Neuronal stem cell (in vitro differentiated cells): ENCODE measurements around the gene SPNS2.
A peak's percentile ranks its signal among the peaks of the same experiment; 100 is the strongest.

Experiments used
- DNase-seq: peaks from one replicate; pipeline ENCODE4 v3.0.0-alpha.2; 2013; ENCODE audit warnings: low spot score
- H2AFZ ChIP-seq: one replicate; pipeline ENCODE4 v1.6.1; 2013; ENCODE audit warnings: mild to moderate bottlenecking, low read length, inconsistent platforms
- H2AK5ac ChIP-seq: 2 replicates; pipeline ENCODE4 v1.6.1; 2013; ENCODE audit warnings: low read depth, mild to moderate bottlenecking, inconsistent platforms, low read length, moderate library complexity, mixed read lengths
- H2BK120ac ChIP-seq: 2 replicates; pipeline ENCODE4 v1.6.1; 2013; ENCODE audit warnings: low read depth, mild to moderate bottlenecking, inconsistent platforms, low read length, moderate library complexity, mixed read lengths
- H2BK12ac ChIP-seq: one replicate; pipeline ENCODE4 v1.6.1; 2013; ENCODE audit warnings: low read length, inconsistent platforms
- H2BK15ac ChIP-seq: 2 replicates; pipeline ENCODE4 v1.6.1; 2013; ENCODE audit warnings: mild to moderate bottlenecking, low read length, inconsistent platforms, mixed read lengths
- H2BK5ac ChIP-seq: one replicate; pipeline ENCODE4 v1.6.1; 2013; ENCODE audit warnings: inconsistent platforms, mild to moderate bottlenecking, low read length, moderate library complexity
- H3K14ac ChIP-seq: one replicate; pipeline ENCODE4 v1.6.1; 2013; ENCODE audit warnings: low read length, inconsistent platforms
- H3K18ac ChIP-seq: 2 replicates; pipeline ENCODE4 v1.6.1; 2013; ENCODE audit warnings: low read length, inconsistent platforms
- H3K23ac ChIP-seq: 2 replicates; pipeline ENCODE4 v1.6.1; 2013; ENCODE audit warnings: low read depth, mild to moderate bottlenecking, mixed read lengths, low read length, inconsistent platforms; ENCODE audit not compliant: poor library complexity
- H3K27ac ChIP-seq: replicated peaks from 3 replicates; pipeline ENCODE4 v1.5.1; 2013; ENCODE audit warnings: low read length, inconsistent platforms
- H3K27me3 ChIP-seq, 3 experiments: 2 replicates each; pipeline ENCODE4 v1.6.1; 2013; ENCODE audit warnings: low read length in 3 of 3, mild to moderate bottlenecking in 2 of 3, inconsistent platforms in 1 of 3, low read depth in 1 of 3, mixed read lengths in 1 of 3, moderate library complexity in 1 of 3; ENCODE audit not compliant: control insufficient read depth in 3 of 3, insufficient read depth in 3 of 3
- H3K36me3 ChIP-seq, 2 donors: replicated peaks in 1 of 2; 2 replicates each; pipeline ENCODE4 v1.6.1; 2013; ENCODE audit warnings: low read length in 2 of 2; ENCODE audit not compliant: control insufficient read depth in 2 of 2, insufficient read depth in 2 of 2
- H3K4ac ChIP-seq: 2 replicates; pipeline ENCODE4 v1.6.1; 2013; ENCODE audit warnings: inconsistent platforms, mild to moderate bottlenecking, low read length, moderate library complexity
- H3K4me1 ChIP-seq, 2 donors: 1 replicate in 1 of 2; 2 replicates in 1 of 2; pipeline ENCODE4 v1.6.1; 2013; ENCODE audit warnings: low read length in 2 of 2, low read depth in 1 of 2; ENCODE audit not compliant: control insufficient read depth in 2 of 2, insufficient read depth in 1 of 2
- H3K4me2 ChIP-seq: one replicate; pipeline ENCODE4 v1.6.1; 2013; ENCODE audit warnings: mild to moderate bottlenecking, low read length, inconsistent platforms; ENCODE audit not compliant: insufficient read depth, poor library complexity, severe bottlenecking
- H3K4me3 ChIP-seq, 2 donors: 2 replicates each; pipeline ENCODE4 v1.5.1; 2013; ENCODE audit warnings: low read length in 2 of 2, mild to moderate bottlenecking in 2 of 2, inconsistent platforms in 1 of 2, moderate library complexity in 1 of 2
- H3K79me1 ChIP-seq: one replicate; pipeline ENCODE4 v1.6.1; 2013; ENCODE audit warnings: low read depth, mild to moderate bottlenecking, inconsistent platforms, low read length, moderate library complexity
- H3K9ac ChIP-seq: one replicate; pipeline ENCODE4 v1.6.1; 2013; ENCODE audit warnings: mild to moderate bottlenecking, low read depth, low read length, inconsistent platforms; ENCODE audit not compliant: poor library complexity
- H3K9me3 ChIP-seq, 2 donors: replicated peaks in 1 of 2; 2 replicates each; pipeline versions ENCODE3 to v1.6.1; 2013; ENCODE audit warnings: low read length in 2 of 2, mild to moderate bottlenecking in 2 of 2, inconsistent platforms in 1 of 2, low read depth in 1 of 2, mixed read lengths in 1 of 2, moderate library complexity in 1 of 2; ENCODE audit not compliant: control insufficient read depth in 2 of 2, insufficient read depth in 1 of 2
- H4K8ac ChIP-seq: one replicate; pipeline ENCODE4 v1.6.1; 2013; ENCODE audit warnings: low read depth, mild to moderate bottlenecking, inconsistent platforms, low read length, moderate library complexity
- H4K91ac ChIP-seq: one replicate; pipeline ENCODE4 v1.6.1; 2013; ENCODE audit warnings: low read length, low read depth, mild to moderate bottlenecking, inconsistent platforms; ENCODE audit not compliant: poor library complexity
- WGBS, 2 donors: extraction: QIAGEN DNeasy Blood & Tissue Kit; methylation state at CpG; one replicate each; pipeline ENCODE4 v1.1.7; 2013; ENCODE audit warnings: missing lambda C conversion rate in 2 of 2, mixed read lengths in 1 of 2; ENCODE audit not compliant: insufficient read length in 2 of 2, insufficient replicate concordance in 1 of 2; ENCODE audit errors: extremely low coverage in 2 of 2; 5-methylcytosine and 5-hydroxymethylcytosine counted together

SPNS2 gene

GRCh38 chr17:4529533-4530152 lies 31.0 kb downstream of the SPNS2 start:
- no peak overlapping the region for H2BK120ac ChIP-seq
- no peak overlapping the region for H2AFZ ChIP-seq
- DNase-seq: no peak
- no peak overlapping the region for H3K14ac ChIP-seq
- no peak overlapping the region for H3K27ac ChIP-seq
- peaks cover 0 to 15% (median 0%) of the 10 kb centered on the region in 3 experiments for H3K27me3 ChIP-seq
- no peak overlapping the region for H2BK15ac ChIP-seq
- peak overlapping the region; percentile 74 for H2AK5ac ChIP-seq
- no peaks in the 10 kb centered on the region for H3K9me3 ChIP-seq
- H2BK5ac ChIP-seq: no peak overlapping the region
- H4K91ac ChIP-seq: peak overlapping the region; percentile 81
- H3K4me2 ChIP-seq: no peak overlapping the region
- H2BK12ac ChIP-seq: no peak overlapping the region
- H3K4me1 ChIP-seq: peaks cover 7 to 10% of the 10 kb centered on the region in 2 donors
- H3K4ac ChIP-seq: no peak overlapping the region
- H3K79me1 ChIP-seq: no peaks in the 10 kb centered on the region
- no peak overlapping the region for H4K8ac ChIP-seq
- WGBS, 2 donors: no CpG with 5 or more reads among the region's 13 CpGs
- H3K9ac ChIP-seq: no peak overlapping the region
- H3K36me3 ChIP-seq: no peaks in the 10 kb centered on the region
- peak overlapping the region; percentile 67 for H3K23ac ChIP-seq
- peak overlapping the region; percentile 45 for H3K18ac ChIP-seq
- H3K4me3 ChIP-seq: no peak overlapping the region

GRCh38 chr17:4530799-4531730 lies 32.4 kb downstream of the SPNS2 start:
- peak overlapping the region; percentile 21 for H3K14ac ChIP-seq
- no peak overlapping the region for H3K4me3 ChIP-seq
- no peak overlapping the region for H4K8ac ChIP-seq
- H2BK15ac ChIP-seq: peak overlapping the region; percentile 67
- H3K27ac ChIP-seq: no peak overlapping the region
- DNase-seq: no peak
- no peak overlapping the region for H2BK120ac ChIP-seq
- H2BK12ac ChIP-seq: peak overlapping the region; percentile 84
- peak overlapping the region; percentile 74 for H2AK5ac ChIP-seq
- peak overlapping the region; percentile 45 for H2AFZ ChIP-seq
- no peak overlapping the region for H3K23ac ChIP-seq
- H3K9ac ChIP-seq: peak overlapping the region; percentile 44
- no peak overlapping the region for H3K4ac ChIP-seq
- H3K36me3 ChIP-seq: no peaks in the 10 kb centered on the region
- no peak overlapping the region for H3K4me2 ChIP-seq
- no peaks in the 10 kb centered on the region for H3K79me1 ChIP-seq
- no CpG with 5 or more reads among the region's 30 CpGs for WGBS, 2 donors
- H3K18ac ChIP-seq: peak overlapping the region; percentile 85
- H3K27me3 ChIP-seq: peaks cover 0 to 15% (median 0%) of the 10 kb centered on the region in 3 experiments
- no peak overlapping the region for H2BK5ac ChIP-seq
- peaks cover 10 to 12% of the 10 kb centered on the region in 2 donors for H3K4me1 ChIP-seq
- no peak overlapping the region for H4K91ac ChIP-seq
- no peaks in the 10 kb centered on the region for H3K9me3 ChIP-seq

- H2BK12ac ChIP-seq: no peak overlapping the region
- no peak overlapping the region for H3K4me3 ChIP-seq
- no peaks in the 10 kb centered on the region for H3K9me3 ChIP-seq
- H4K8ac ChIP-seq: no peak overlapping the region
- H3K23ac ChIP-seq: no peak overlapping the region
- no peak overlapping the region for H3K9ac ChIP-seq
- no peak overlapping the region for H2BK120ac ChIP-seq
- H2BK5ac ChIP-seq: peak overlapping the region; percentile 39
- peaks cover 3% of the 10 kb centered on the region for H3K79me1 ChIP-seq
- peak overlapping the region; percentile 10 for H2AK5ac ChIP-seq
- H2BK15ac ChIP-seq: peak overlapping the region; percentile 67
- no peak overlapping the region for H4K91ac ChIP-seq
- no peak overlapping the region for H2AFZ ChIP-seq
- H3K27ac ChIP-seq: no peak overlapping the region
- H3K4me2 ChIP-seq: no peak overlapping the region
- H3K14ac ChIP-seq: no peak overlapping the region
- WGBS, 2 donors: no CpG with 5 or more reads among the region's 17 CpGs
- H3K4me1 ChIP-seq: peaks cover 10 to 20% of the 10 kb centered on the region in 2 donors
- H3K4ac ChIP-seq: no peak overlapping the region
- no peak overlapping the region for H3K18ac ChIP-seq
- no peak for DNase-seq
- no peaks in the 10 kb centered on the region for H3K36me3 ChIP-seq
- peaks cover 0 to 8% (median 0%) of the 10 kb centered on the region in 3 experiments for H3K27me3 ChIP-seq
These were observed 33.5 kb downstream of the SPNS2 start for GRCh38 chr17:4531988-4532736.
